IPS-18a (cell line): ENCODE measurements around the gene ZNF652.

Experiments
- H3K27ac ChIP-seq: one replicate; pipeline ENCODE4 v1.5.1; 2013; ENCODE audit warnings: low read length
- H3K27me3 ChIP-seq: one replicate; pipeline ENCODE4 v1.6.1; 2013; ENCODE audit warnings: mild to moderate bottlenecking, low read length; ENCODE audit not compliant: control insufficient read depth, insufficient read depth
- H3K36me3 ChIP-seq: one replicate; pipeline ENCODE4 v1.6.1; 2013; ENCODE audit warnings: low read depth, low read length; ENCODE audit not compliant: control insufficient read depth
- H3K4me1 ChIP-seq: one replicate; pipeline ENCODE4 v1.6.1; 2013; ENCODE audit warnings: low read depth, low read length; ENCODE audit not compliant: control insufficient read depth
- H3K4me3 ChIP-seq: one replicate; pipeline ENCODE4 v1.5.1; 2013; ENCODE audit warnings: low read length
- H3K9ac ChIP-seq: one replicate; pipeline ENCODE4 v1.6.1; 2013; ENCODE audit warnings: mild to moderate bottlenecking, low read length, moderate library complexity
- H3K9me3 ChIP-seq: one replicate; pipeline ENCODE4 v1.6.1; 2013; ENCODE audit warnings: low read depth, low read length; ENCODE audit not compliant: control insufficient read depth

The ZNF652 gene

GRCh38 chr17:49382556-49382955 lies 20.5 kb upstream of the ZNF652 start:
- H3K27me3 ChIP-seq: no peaks in the 10 kb centered on the region

GRCh38 chr17:49381793-49382192 lies 19.7 kb upstream of the ZNF652 start:
- no peak overlapping the region for H3K4me3 ChIP-seq
- peaks cover 2% of the 10 kb centered on the region for H3K4me1 ChIP-seq
- no peaks in the 10 kb centered on the region for H3K36me3 ChIP-seq
- no peak overlapping the region for H3K27ac ChIP-seq
- no peaks in the 10 kb centered on the region for H3K9me3 ChIP-seq
- no peaks in the 10 kb centered on the region for H3K27me3 ChIP-seq
- no peak overlapping the region for H3K9ac ChIP-seq

More at GRCh38 chr17:49382556-49382955, 20.5 kb upstream of the ZNF652 start:
- no peaks in the 10 kb centered on the region for H3K36me3 ChIP-seq
- H3K9ac ChIP-seq: no peak overlapping the region
- H3K9me3 ChIP-seq: no peaks in the 10 kb centered on the region
- H3K4me1 ChIP-seq: no peaks in the 10 kb centered on the region
- no peak overlapping the region for H3K4me3 ChIP-seq
- H3K27ac ChIP-seq: no peak overlapping the region

- no peak overlapping the region for H3K9ac ChIP-seq
- peaks cover 8% of the 10 kb centered on the region for H3K4me1 ChIP-seq
- no peaks in the 10 kb centered on the region for H3K9me3 ChIP-seq
- H3K4me3 ChIP-seq: no peak overlapping the region
- H3K27ac ChIP-seq: no peak overlapping the region
- no peaks in the 10 kb centered on the region for H3K27me3 ChIP-seq
- no peaks in the 10 kb centered on the region for H3K36me3 ChIP-seq
Measured at GRCh38 chr17:49381033-49381432, 19.0 kb upstream of the ZNF652 start.

- H3K27me3 ChIP-seq: no peaks in the 10 kb centered on the region
- H3K36me3 ChIP-seq: no peaks in the 10 kb centered on the region
- H3K27ac ChIP-seq: no peak overlapping the region
- no peak overlapping the region for H3K9ac ChIP-seq
- H3K4me3 ChIP-seq: no peak overlapping the region
- no peaks in the 10 kb centered on the region for H3K9me3 ChIP-seq
- peaks cover 8% of the 10 kb centered on the region for H3K4me1 ChIP-seq
Measured at GRCh38 chr17:49379926-49380325, 17.9 kb upstream of the ZNF652 start.

DNA sequence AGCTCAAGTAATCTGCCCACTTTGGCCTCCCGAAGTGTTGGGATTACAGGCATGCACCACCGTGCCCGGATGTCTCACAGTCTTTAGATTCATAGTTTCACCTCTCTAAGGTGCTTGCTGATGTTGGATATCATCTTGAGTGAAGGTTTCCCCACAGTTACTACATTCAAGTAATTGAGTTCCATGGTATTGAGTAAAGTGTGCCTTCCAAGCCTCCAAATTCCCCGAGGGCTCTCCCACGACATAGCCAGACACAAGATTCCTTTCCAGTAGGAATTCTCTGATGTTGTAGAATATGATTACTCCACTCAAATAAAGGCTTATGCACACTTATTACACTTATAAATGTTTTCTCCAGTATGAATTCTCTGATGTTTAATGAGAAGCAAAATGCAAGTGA lies 16.3 kb upstream of the ZNF652 start:
- Histone ChIP-seq H3K9ac (no peak overlapping the region), H3K4me3 (no peak overlapping the region), H3K36me3 (no peaks in the 10 kb centered on the region), H3K27ac (no peak overlapping the region), H3K4me1 (peaks cover 8% of the 10 kb centered on the region), H3K27me3 (no peaks in the 10 kb centered on the region), H3K9me3 (no peaks in the 10 kb centered on the region)

DNA sequence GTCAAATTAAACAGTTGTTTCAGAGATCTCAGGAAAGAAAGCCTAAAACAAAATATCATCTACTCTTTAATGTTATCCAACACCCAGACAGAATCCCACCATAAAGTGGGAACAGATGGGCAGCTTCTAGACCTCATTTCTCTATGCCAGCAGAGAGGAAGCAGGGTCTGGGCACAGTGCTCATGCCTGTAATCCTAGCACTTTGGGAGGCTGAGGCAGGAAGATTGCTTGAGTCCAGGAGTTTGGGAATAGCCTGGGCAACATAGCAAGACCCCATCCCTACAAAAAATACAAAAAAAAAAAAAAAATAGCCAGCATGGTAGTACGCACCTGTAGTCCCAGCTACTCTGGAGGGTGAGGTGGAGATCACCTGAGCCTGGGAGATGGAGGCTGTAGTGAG lies 13.5 kb upstream of the ZNF652 start:
- Histone ChIP-seq H3K9ac (no peak overlapping the region), H3K4me3 (no peak overlapping the region), H3K27ac (no peak overlapping the region), H3K36me3 (no peaks in the 10 kb centered on the region), H3K27me3 (no peaks in the 10 kb centered on the region), H3K9me3 (no peaks in the 10 kb centered on the region), H3K4me1 (peaks cover 20% of the 10 kb centered on the region)

GRCh38 chr17:49373115-49373514 lies 11.1 kb upstream of the ZNF652 start:
- H3K4me3 ChIP-seq: no peak overlapping the region
- H3K27ac ChIP-seq: no peak overlapping the region
- H3K4me1 ChIP-seq: peaks cover 21% of the 10 kb centered on the region
- H3K9me3 ChIP-seq: no peaks in the 10 kb centered on the region
- no peak overlapping the region for H3K9ac ChIP-seq
- no peaks in the 10 kb centered on the region for H3K36me3 ChIP-seq
- no peaks in the 10 kb centered on the region for H3K27me3 ChIP-seq

DNA sequence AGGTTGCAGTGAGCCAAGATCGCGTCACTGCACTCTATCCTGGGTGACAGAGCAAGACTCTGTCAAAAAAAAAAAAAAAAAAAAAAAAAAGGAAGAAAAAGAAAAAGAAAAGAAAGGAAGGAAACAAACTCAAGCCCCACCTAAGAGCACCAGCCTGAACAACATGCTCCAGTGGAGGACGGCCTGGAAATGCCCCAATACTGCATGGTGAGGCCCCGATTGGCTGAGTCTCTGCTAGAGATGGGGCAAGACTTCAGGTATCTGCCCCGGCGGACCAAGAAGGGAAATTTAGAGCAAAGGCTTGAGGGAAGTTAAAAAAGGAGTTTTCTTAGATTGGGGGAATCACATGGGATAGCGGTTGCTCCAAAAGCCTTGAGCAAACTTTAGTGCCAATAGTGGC lies 10.4 kb upstream of the ZNF652 start:
- no peaks in the 10 kb centered on the region for H3K9me3 ChIP-seq
- H3K36me3 ChIP-seq: no peaks in the 10 kb centered on the region
- H3K27me3 ChIP-seq: no peaks in the 10 kb centered on the region
- no peak overlapping the region for H3K27ac ChIP-seq
- H3K9ac ChIP-seq: no peak overlapping the region
- no peak overlapping the region for H3K4me3 ChIP-seq
- peaks cover 21% of the 10 kb centered on the region for H3K4me1 ChIP-seq

GRCh38 chr17:49370971-49371834 lies 9.2 kb upstream of the ZNF652 start:
- Histone ChIP-seq H3K9me3 (no peaks in the 10 kb centered on the region), H3K27me3 (no peaks in the 10 kb centered on the region), H3K27ac (peak overlapping the region; percentile 42), H3K4me1 (peaks cover 13% of the 10 kb centered on the region), H3K9ac (no peak overlapping the region), H3K36me3 (no peaks in the 10 kb centered on the region), H3K4me3 (peak overlapping the region; percentile 29)

GRCh38 chr17:49369760-49370159 lies 7.7 kb upstream of the ZNF652 start:
- no peaks in the 10 kb centered on the region for H3K27me3 ChIP-seq
- H3K9ac ChIP-seq: no peak overlapping the region
- H3K36me3 ChIP-seq: no peaks in the 10 kb centered on the region
- H3K4me1 ChIP-seq: peaks cover 13% of the 10 kb centered on the region
- H3K9me3 ChIP-seq: no peaks in the 10 kb centered on the region
- H3K4me3 ChIP-seq: no peak overlapping the region
- no peak overlapping the region for H3K27ac ChIP-seq

DNA sequence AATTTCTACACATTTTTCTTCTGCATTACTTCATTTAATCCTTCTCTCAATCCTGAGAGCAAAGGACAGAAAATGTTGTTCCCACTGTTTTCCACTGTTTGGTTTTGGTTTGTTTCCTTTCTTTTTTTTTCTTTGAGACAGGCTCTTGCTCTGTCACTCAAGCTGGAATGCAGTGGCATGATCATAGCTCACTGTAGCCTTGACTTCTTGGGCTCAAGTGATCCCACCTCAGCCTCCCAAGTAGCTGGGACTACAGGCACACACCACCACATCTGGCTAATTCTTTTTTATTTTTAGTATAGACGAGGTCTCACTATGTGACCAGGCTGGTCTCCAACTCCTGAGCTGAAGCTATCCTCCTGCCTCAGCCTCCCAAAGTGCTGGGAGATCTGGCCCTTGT lies 7.0 kb upstream of the ZNF652 start:
- Histone ChIP-seq H3K4me1 (peaks cover 13% of the 10 kb centered on the region), H3K9ac (no peak overlapping the region), H3K27me3 (no peaks in the 10 kb centered on the region), H3K36me3 (no peaks in the 10 kb centered on the region), H3K27ac (no peak overlapping the region), H3K4me3 (no peak overlapping the region), H3K9me3 (no peaks in the 10 kb centered on the region)

GRCh38 chr17:49365667-49366066 lies 3.6 kb upstream of the ZNF652 start:
- H3K27ac ChIP-seq: no peak overlapping the region
- H3K36me3 ChIP-seq: no peaks in the 10 kb centered on the region
- H3K27me3 ChIP-seq: no peaks in the 10 kb centered on the region
- no peak overlapping the region for H3K9ac ChIP-seq
- no peak overlapping the region for H3K4me3 ChIP-seq
- H3K4me1 ChIP-seq: peaks cover 9% of the 10 kb centered on the region
- no peaks in the 10 kb centered on the region for H3K9me3 ChIP-seq
